ENCODE results near the gene TMEM233. TPM values are rescaled to one million over a fixed set of nuclear protein-coding genes. Genes with fewer than 3 reads are reported as not detected.

Gene TMEM233
- total and polyA plus RNA-seq, 10 of the 15 experiments (the other 5 are each of a cell fraction or from before 2014, with no cell fraction given), result not detected

DNA sequence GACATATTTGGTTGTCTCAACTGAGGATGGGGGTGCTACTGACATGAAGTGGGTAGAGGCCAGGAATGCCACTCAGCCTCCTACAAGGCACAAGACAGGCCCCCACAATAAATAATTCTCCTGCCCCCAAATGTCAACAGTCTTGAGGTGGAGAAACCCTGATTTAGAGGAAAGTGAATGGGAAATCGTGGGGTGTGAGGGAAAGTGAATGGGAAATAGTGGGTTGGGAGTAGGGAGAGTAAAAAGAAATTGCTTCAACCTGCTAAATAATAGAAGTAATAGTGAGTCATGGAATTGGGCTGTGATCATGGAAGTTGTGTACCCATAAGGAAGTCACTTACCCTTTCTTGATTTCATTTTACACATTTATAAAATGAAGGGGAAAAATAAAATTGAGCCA is 16.7 kb upstream of the TMEM233 start:
- BruUV-seq (replicated peaks), result no TSS peak
- POLR2A ChIA-PET, result no interaction called here
- FAIRE-seq, result no peak

More for the DNA sequence above, 16.7 kb upstream of the TMEM233 start:
- ChIA-PET SMC1A (ENCODE audit: uncharacterized antibody, unreplicated experiment) (no interaction called here), CTCF (no interaction called here), RAD21 (ENCODE audit: unreplicated experiment) (no interaction called here)
- 0% methylated on average over 1 of the region's 1 CpG for WGBS (ENCODE audit: insufficient coverage, insufficient replicate concordance, low lambda C conversion rate, missing lambda C conversion rate)
- ATAC-seq (no peak), DNase-seq (ENCODE audit: low read depth, low spot score) (no peak)
- Histone ChIP-seq H3K27ac (ENCODE audit: control insufficient read depth, insufficient read depth) (no peak overlapping the region), H2AFZ (ENCODE audit: control insufficient read depth, low read depth, low read length) (no peak overlapping the region), H3K9ac (ENCODE audit: control insufficient read depth, insufficient read depth, low read length) (no peak overlapping the region), H3K4me1 (ENCODE audit: control insufficient read depth, insufficient read depth, low read length) (no peaks in the 10 kb centered on the region), H3K27me3 (replicated peaks in 1 of 2; ENCODE audit: control insufficient read depth in 2 of 2, insufficient read depth in 2 of 2, low read length in 1 of 2) (no peaks in the 10 kb centered on the region), H3K4me3 (no peak overlapping the region), H3K79me2 (ENCODE audit: control insufficient read depth, insufficient read depth, low read length) (no peaks in the 10 kb centered on the region), H3K4me2 (ENCODE audit: control insufficient read depth, insufficient read depth) (no peak overlapping the region), H3K9me3 (replicated peaks; ENCODE audit: control insufficient read depth, insufficient read depth, low read length) (no peaks in the 10 kb centered on the region), H4K20me1 (ENCODE audit: control insufficient read depth, insufficient read depth) (no peaks in the 10 kb centered on the region), H3K36me3 (ENCODE audit: control insufficient read depth in 2 of 2, insufficient read depth in 2 of 2, low read length in 1 of 2) (no peaks in the 10 kb centered on the region)
- TF ChIP-seq ESRRA (IDR thresholded peaks at IDR 0.05; ENCODE audit: low read length), result no peak
- no peak for TF ChIP-seq CREM (IDR thresholded peaks at IDR 0.05; ENCODE audit: low read depth)
- TF ChIP-seq GATAD2B (conservative IDR thresholded peaks at IDR 0.05; ENCODE audit: low read depth), result no peak
- TF ChIP-seq, protein P1, sequence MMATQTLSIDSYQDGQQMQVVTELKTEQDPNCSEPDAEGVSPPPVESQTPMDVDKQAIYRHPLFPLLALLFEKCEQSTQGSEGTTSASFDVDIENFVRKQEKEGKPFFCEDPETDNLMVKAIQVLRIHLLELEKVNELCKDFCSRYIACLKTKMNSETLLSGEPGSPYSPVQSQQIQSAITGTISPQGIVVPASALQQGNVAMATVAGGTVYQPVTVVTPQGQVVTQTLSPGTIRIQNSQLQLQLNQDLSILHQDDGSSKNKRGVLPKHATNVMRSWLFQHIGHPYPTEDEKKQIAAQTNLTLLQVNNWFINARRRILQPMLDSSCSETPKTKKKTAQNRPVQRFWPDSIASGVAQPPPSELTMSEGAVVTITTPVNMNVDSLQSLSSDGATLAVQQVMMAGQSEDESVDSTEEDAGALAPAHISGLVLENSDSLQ (IDR thresholded peaks at IDR 0.05), result no peak
- TF ChIP-seq SMAD5 (IDR thresholded peaks at IDR 0.05; ENCODE audit: low read depth), result no peak
- TF ChIP-seq, protein P2, sequence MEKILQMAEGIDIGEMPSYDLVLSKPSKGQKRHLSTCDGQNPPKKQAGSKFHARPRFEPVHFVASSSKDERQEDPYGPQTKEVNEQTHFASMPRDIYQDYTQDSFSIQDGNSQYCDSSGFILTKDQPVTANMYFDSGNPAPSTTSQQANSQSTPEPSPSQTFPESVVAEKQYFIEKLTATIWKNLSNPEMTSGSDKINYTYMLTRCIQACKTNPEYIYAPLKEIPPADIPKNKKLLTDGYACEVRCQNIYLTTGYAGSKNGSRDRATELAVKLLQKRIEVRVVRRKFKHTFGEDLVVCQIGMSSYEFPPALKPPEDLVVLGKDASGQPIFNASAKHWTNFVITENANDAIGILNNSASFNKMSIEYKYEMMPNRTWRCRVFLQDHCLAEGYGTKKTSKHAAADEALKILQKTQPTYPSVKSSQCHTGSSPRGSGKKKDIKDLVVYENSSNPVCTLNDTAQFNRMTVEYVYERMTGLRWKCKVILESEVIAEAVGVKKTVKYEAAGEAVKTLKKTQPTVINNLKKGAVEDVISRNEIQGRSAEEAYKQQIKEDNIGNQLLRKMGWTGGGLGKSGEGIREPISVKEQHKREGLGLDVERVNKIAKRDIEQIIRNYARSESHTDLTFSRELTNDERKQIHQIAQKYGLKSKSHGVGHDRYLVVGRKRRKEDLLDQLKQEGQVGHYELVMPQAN (conservative IDR thresholded peaks at IDR 0.05), result no peak
- TF ChIP-seq KDM1A (IDR thresholded peaks at IDR 0.05; ENCODE audit: borderline replicate concordance), result no peak
- no peak for TF ChIP-seq NFIC (IDR thresholded peaks at IDR 0.05; ENCODE audit: low read depth, low read length)
- TF ChIP-seq PML (IDR thresholded peaks at IDR 0.05; ENCODE audit: low read length), result no peak
- no peak for TF ChIP-seq MTA3 (IDR thresholded peaks at IDR 0.05; ENCODE audit: borderline replicate concordance, low read length)
- TF ChIP-seq MYB (IDR thresholded peaks at IDR 0.05; ENCODE audit: borderline replicate concordance, low read depth, low read length), result no peak
- no peak for TF ChIP-seq MXI1 (IDR thresholded peaks at IDR 0.05; ENCODE audit: low read depth, low read length)
- TF ChIP-seq ZNF217 (IDR thresholded peaks at IDR 0.05), result no peak
- in situ Hi-C loops (cut with MboI), result no loop called here
- intact Hi-C loops (cut with micrococcal nuclease; ENCODE audit: unreplicated experiment), result no loop called here

Data from GM12878 (cell line).